Smooth muscle cell (in vitro differentiated cells): ENCODE data around the gene LMAN1L. TPM values are rescaled to one million over a fixed set of nuclear protein-coding genes. Genes with fewer than 3 reads are reported as not detected.

Experiments used
- DNase-seq: peaks from one replicate; lab custom pipeline; 2025; ENCODE audit not compliant: unreplicated experiment; lab: John Stamatoyannopoulos, UW
- H2AFZ ChIP-seq: fragments of 200-600 bp; sonication (generic); 2 replicates; pipeline ENCODE4 v1.6.0; 2016; ENCODE audit warnings: antibody characterized with exemption, low read depth, mild to moderate bottlenecking
- H3F3A ChIP-seq: fragments of 200-600 bp; sonication (generic); 2 replicates; pipeline ENCODE4 v1.6.0; 2017; ENCODE audit warnings: antibody characterized with exemption, low read depth
- H3K27ac ChIP-seq: fragments of 200-600 bp; sonication (generic); 2 replicates; pipeline ENCODE4 v1.5.1; 2016; ENCODE audit warnings: low read depth, mild to moderate bottlenecking
- H3K27me3 ChIP-seq: fragments of 200-600 bp; sonication (generic); 2 replicates; pipeline ENCODE4 v1.6.1; 2016; ENCODE audit warnings: low read depth, mild to moderate bottlenecking
- H3K36me3 ChIP-seq: fragments of 200-600 bp; sonication (generic); 2 replicates; pipeline ENCODE4 v1.5.1; 2016; ENCODE audit warnings: low read depth
- H3K4me1 ChIP-seq: fragments of 200-600 bp; sonication (generic); 2 replicates; pipeline ENCODE4 v1.5.1; 2016; ENCODE audit warnings: low read depth
- H3K4me2 ChIP-seq: fragments of 200-600 bp; sonication (generic); 2 replicates; pipeline ENCODE4 v1.6.0; 2016; ENCODE audit warnings: mild to moderate bottlenecking
- H3K4me3 ChIP-seq: fragments of 200-600 bp; sonication (generic); 2 replicates; pipeline ENCODE4 v1.5.1; 2016; ENCODE audit warnings: mild to moderate bottlenecking
- H3K79me2 ChIP-seq: fragments of 200-600 bp; sonication (generic); 2 replicates; pipeline ENCODE4 v1.6.0; 2016; ENCODE audit warnings: low read depth, mild to moderate bottlenecking
- H3K9ac ChIP-seq: fragments of 200-600 bp; sonication (generic); 2 replicates; pipeline ENCODE4 v1.6.0; 2016; ENCODE audit warnings: low read depth
- H3K9me3 ChIP-seq: fragments of 200-600 bp; sonication (generic); replicated peaks from 2 replicates; pipeline ENCODE4 v1.5.1; 2016; ENCODE audit warnings: low read depth
- H4K20me1 ChIP-seq: fragments of 200-600 bp; sonication (generic); 2 replicates; pipeline ENCODE4 v1.6.0; 2016; ENCODE audit warnings: low read depth
- WGBS: methylation state at CpG from one replicate; pipeline ENCODE4 v1.1.7; 2016; ENCODE audit warnings: low lambda C conversion rate; 5-methylcytosine and 5-hydroxymethylcytosine counted together
- polyA plus RNA-seq: library from polyadenylated mRNA; unstranded; fragments of >200 nt; fragmentation: Nextera tagmentation; extraction: Ambion mirVana; gene quantifications from 2 replicates; pipeline ENCODE4 v1.2.1, GENCODE V29; 2016
- total RNA-seq: library from RNA; depleted of rRNA; stranded (reverse); fragments of >200 nt; gene quantifications from 2 replicates; pipeline ENCODE4 v1.2.3, GENCODE V29; 2014
- TF ChIP-seq, protein P1 (sequence below): fragments of 200-600 bp; sonication (generic); IDR thresholded peaks from 2 replicates; pipeline ENCODE4 v1.5.1; 2017; ENCODE audit warnings: borderline replicate concordance, mild to moderate bottlenecking, antibody characterized with exemption; ENCODE audit not compliant: insufficient read depth, poor library complexity, severe bottlenecking

Gene LMAN1L
- total RNA-seq (not detected in 2 replicates), polyA plus RNA-seq (not detected in 2 replicates)

DNA sequence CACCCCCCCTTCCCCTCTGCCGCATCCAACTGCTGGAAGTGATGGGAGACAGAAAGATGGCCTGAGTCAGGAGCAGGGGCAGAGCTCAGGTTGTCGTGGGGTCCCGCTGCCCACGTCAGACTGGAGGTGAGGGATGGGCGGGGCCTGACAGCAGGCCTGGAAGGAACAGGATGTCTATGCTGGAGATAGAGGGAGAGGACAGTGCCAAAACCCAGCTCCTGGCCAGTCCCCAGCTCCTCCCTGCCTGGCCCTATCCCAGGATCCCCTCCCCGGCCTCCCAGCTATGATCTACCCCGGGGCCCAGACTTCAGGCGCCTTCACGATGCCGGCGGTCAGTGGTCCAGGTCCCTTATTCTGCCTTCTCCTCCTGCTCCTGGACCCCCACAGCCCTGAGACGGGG lies at the start of gene LMAN1L:
TSS of gene LMAN1L (plus strand) at position 303 of the 400 bp plus-strand sequence. CDS start at position 323, 20 bp downstream.
- no peak within 1 kb of the TSS for H3K4me3 ChIP-seq
- H3K27ac ChIP-seq = no peak within 1 kb of the TSS
- 92% methylated on average over 12 of the region's 12 CpGs for WGBS
- no peak for DNase-seq
- no peak within 1 kb of the TSS for H3K9ac ChIP-seq
- no peaks in the 10 kb centered on the region for H3K27me3 ChIP-seq
- TF ChIP-seq, protein P1, sequence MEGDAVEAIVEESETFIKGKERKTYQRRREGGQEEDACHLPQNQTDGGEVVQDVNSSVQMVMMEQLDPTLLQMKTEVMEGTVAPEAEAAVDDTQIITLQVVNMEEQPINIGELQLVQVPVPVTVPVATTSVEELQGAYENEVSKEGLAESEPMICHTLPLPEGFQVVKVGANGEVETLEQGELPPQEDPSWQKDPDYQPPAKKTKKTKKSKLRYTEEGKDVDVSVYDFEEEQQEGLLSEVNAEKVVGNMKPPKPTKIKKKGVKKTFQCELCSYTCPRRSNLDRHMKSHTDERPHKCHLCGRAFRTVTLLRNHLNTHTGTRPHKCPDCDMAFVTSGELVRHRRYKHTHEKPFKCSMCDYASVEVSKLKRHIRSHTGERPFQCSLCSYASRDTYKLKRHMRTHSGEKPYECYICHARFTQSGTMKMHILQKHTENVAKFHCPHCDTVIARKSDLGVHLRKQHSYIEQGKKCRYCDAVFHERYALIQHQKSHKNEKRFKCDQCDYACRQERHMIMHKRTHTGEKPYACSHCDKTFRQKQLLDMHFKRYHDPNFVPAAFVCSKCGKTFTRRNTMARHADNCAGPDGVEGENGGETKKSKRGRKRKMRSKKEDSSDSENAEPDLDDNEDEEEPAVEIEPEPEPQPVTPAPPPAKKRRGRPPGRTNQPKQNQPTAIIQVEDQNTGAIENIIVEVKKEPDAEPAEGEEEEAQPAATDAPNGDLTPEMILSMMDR = no peak
- no peaks in the 10 kb centered on the region for H4K20me1 ChIP-seq
- H2AFZ ChIP-seq = no peak within 1 kb of the TSS
- H3F3A ChIP-seq = no peaks in the 10 kb centered on the region
- no peaks in the 10 kb centered on the region for H3K36me3 ChIP-seq
- H3K79me2 ChIP-seq = no peaks in the 10 kb centered on the region
- H3K4me1 ChIP-seq = no peaks in the 10 kb centered on the region
- no peak within 1 kb of the TSS for H3K4me2 ChIP-seq
- no peaks in the 10 kb centered on the region for H3K9me3 ChIP-seq

DNA sequence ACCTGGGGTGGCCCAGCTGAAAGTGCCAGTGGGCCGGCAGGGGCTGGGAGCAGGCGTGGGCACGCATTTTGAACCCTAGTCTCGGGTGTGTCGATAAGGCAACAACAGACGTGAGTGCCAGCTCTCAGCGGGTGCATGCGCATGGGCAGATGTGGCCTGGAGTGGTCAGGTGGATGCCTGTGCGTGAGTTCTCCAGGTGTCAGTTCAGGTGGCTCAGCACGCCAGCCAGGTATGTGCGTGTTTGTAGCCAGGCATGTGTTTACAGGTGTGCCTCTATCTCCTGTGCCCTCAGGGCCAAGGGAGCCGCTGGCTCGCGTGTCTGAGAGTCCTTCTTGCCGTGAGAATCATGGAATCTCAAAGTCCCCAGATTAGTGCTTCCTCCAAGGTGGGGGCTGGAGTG lies 49.2 kb upstream of the LMAN1L start:
- no peaks in the 10 kb centered on the region for H4K20me1 ChIP-seq
- TF ChIP-seq, protein P1 = no peak
- H3K4me3 ChIP-seq = no peak overlapping the region
- H3K27me3 ChIP-seq = no peaks in the 10 kb centered on the region
- H3K9me3 ChIP-seq = no peaks in the 10 kb centered on the region
- no peaks in the 10 kb centered on the region for H3K36me3 ChIP-seq
- no peak overlapping the region for H2AFZ ChIP-seq
- no peaks in the 10 kb centered on the region for H3F3A ChIP-seq
- no peak overlapping the region for H3K4me2 ChIP-seq
- no peak for DNase-seq
- H3K4me1 ChIP-seq = no peaks in the 10 kb centered on the region
- H3K27ac ChIP-seq = no peak overlapping the region
- WGBS = 81% methylated on average over 15 of the region's 15 CpGs
- no peak overlapping the region for H3K9ac ChIP-seq
- no peaks in the 10 kb centered on the region for H3K79me2 ChIP-seq

DNA sequence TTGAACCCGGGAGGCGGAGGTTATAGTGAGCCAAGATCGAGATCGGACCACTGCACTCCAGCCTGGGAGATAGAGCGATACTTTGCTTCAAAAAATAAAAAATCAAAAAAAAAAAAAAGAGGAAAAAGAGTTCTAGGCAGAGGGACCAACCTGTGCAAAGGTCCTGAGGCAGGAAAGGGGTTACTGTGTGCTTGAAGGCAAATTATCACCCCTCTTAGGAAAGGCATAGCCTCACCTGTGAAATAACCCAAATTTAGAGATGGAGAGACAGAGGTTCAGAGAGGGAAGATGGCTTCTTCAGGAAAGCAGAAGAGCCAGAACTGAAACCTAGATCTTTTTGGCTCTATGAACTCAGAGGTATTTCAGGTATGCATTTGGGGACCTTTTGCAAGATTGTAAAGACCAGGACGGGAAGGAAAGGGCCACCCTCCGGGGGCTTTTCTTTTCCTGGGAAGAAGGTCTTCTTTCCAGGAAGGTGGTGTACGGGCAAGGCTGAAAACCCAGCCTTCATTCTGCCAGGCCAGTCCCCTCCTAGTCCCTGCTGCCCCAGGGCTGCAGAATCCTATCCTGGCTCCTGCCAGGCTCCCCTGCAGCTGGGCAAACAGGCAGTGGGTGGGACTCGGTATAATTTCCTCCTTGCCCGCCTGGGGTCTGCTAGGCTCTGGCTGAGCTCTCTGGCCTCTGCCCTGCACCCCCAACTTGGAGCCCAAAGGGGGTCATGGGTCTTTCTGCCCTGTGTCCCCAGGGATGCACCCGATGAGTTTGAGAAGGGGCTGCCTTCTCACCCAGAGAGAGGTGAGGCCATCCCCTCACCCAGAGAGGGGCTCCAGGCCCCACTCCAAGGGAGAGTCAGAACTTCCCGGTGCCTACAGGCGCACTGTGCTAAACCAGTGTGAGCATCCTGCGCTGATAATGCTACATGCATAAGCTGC lies 45.2 kb upstream of the LMAN1L start:
- no peaks in the 10 kb centered on the region for H3K36me3 ChIP-seq
- H3K27ac ChIP-seq = no peak overlapping the region
- no peak overlapping the region for H3K4me3 ChIP-seq
- no peaks in the 10 kb centered on the region for H3K27me3 ChIP-seq
- TF ChIP-seq, protein P1 = no peak
- no peak overlapping the region for H3K9ac ChIP-seq
- no peak for DNase-seq
- no peaks in the 10 kb centered on the region for H3F3A ChIP-seq
- H4K20me1 ChIP-seq = no peaks in the 10 kb centered on the region
- H3K79me2 ChIP-seq = no peaks in the 10 kb centered on the region
- 90% methylated on average over 14 of the region's 14 CpGs for WGBS
- H3K4me2 ChIP-seq = no peak overlapping the region
- no peak overlapping the region for H2AFZ ChIP-seq
- no peaks in the 10 kb centered on the region for H3K9me3 ChIP-seq
- H3K4me1 ChIP-seq = peaks cover 3% of the 10 kb centered on the region
